AG20443 (cell line): ENCODE results near the gene SGPP2.
"Not testable (repeated sequence)": the region's sequence is repeated elsewhere in the genome, so short reads cannot be mapped to it uniquely, and the experiment has no call there.

Experiments
- DNase-seq: peaks from one replicate; pipeline ENCODE4 v3.0.0; 2012; ENCODE audit warnings: low spot score, mixed read lengths

Gene SGPP2

DNA sequence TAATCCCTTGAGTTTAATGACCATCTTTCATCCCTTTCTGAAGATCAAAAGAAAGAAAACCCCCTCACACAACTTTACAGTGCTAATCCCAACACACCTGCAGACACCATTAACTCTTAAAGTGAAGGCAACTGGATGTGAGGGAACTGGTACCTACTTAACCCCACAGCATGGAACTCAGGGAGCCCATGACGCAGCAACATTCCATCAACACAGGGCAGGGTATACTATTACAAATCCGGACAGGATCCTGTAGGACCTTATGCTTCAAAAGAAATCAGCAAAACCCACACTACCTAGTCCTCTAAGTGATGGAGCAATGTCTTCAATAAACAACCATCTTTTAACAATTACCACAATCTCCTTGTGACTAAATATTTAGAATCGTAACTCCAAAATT, 153.0 kb downstream of the SGPP2 start:
- DNase-seq = no peak

DNA sequence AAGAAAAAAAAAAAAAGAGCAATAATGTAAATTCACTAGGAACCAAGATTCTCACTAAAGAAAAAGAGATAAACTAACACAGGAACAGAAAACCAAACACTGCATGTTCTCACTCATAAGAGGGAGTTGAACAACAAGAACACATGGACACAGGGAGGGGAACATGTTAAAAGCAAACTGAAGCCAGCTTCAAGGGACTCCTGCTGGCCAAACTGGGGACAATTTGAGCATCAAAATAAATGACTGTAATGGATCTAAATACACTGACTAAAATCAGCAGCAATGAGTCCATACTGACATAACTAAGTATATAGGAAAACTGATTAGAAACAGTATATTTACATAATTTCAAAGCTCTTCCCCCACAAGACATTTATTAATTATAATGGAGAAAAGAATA, 158.6 kb downstream of the SGPP2 start:
- DNase-seq = no peak

DNA sequence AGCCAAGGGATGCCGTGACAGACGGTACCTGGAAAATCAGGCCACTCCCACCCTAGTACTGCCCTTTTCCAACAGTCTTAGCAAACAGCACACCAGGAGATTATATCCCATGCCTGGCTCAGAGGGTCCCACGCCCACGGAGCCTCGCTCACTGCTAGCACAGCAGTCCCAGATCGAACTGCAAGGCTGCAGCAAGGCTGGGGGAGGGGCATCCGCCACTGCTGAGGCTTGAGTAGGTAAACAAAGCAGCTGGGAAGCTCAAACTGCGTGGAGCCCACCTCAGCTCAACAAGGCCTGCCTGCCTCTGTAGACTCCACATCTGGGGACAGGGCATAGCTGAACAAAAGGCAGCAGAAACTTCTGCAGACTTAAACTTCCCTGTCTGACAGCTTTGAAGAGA, 160.2 kb downstream of the SGPP2 start:
- DNase-seq = not testable (repeated sequence)

DNA sequence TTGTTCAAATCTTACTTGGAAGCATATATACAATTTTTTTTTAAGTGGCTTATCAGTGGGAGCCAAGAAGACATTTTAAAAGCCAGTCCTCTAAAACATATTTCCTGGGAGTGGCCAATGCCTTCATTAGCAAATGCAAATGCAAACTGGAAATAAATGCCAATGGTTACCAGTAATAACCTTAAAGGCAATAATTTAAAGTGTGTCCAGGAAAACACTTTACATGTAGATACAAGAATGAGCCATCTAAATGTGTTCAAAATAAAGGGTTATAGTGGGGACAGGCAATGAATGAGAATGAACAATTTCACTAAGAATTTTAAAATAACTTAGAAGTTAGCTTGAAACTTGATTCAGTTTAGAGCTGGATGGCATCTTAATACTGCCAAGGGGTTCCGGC, 167.3 kb downstream of the SGPP2 start:
- DNase-seq = no peak

DNA sequence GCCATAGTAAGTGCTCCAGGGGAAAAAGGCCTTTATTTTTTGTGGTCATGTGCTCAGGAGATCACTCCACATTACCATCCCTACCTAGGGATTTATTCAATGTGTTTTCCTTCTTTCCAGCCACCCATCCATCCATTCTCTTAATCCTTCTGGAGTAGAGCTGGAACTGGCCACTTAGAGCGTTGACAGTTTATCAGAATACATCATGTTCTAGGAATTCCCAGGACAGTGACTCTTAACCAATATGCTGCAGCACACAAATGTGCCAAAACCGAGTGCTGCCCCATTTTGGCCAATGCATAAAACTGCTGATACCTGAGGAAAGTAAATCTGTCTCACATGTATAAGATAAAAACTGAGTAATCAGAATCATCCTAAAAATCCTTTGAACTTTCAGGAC, 167.8 kb downstream of the SGPP2 start:
- no peak for DNase-seq

DNA sequence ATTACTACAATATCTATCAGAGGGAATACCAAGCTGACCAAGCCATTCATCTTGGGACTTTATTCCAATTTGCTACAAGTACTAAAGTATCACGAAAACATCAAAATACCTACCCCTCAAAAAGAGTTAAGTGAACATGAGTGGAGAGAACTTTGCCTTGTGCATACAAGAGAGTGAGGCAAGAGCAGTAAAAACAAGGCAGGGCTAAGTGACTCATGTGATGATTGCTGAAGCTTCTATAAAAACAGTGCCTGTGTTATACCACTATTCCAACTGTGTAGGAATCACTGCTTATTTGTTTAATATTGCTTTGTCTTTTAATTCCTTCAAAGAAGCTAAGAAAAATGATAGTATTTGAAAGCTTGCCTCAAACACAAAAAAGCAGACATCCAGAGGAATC, 170.3 kb downstream of the SGPP2 start:
- peak; percentile 66 for DNase-seq

DNA sequence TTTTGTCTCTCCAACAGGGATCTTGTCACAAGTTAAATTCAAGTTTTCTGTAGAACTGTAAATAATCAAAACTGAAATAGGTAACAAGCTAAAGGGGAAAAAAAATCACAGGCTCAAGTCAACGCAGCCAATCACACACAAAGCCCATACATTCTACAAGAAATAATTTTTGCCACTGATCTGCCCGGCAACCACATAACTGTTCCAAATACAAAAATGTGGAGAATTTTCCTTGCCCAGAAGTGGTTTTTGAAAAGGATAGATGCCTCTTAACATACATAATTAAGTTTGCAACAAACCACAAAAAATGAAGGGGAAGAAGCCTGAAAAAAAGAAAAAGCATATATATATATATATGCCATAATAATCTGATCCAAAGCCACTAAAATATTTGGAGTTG, 171.2 kb downstream of the SGPP2 start:
- no peak for DNase-seq

DNA sequence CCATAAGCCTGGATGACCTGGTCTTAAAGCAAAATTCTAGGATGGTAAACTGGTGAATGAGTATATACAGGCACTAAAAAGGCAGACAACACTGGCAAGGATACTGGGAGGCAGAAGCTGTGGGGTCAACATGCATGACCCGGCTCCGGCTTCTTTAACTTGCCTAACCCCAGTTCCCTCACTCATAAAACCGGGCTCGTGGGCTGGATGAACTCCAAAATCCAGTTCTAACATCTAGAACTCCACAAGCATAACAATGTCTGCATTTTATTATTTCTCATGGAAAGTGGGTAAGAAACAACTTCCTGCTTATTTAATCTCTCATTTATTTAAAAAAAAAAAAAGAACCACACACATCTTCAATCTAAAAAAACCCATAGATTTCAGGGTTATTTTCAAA, 174.3 kb downstream of the SGPP2 start:
- DNase-seq = no peak

DNA sequence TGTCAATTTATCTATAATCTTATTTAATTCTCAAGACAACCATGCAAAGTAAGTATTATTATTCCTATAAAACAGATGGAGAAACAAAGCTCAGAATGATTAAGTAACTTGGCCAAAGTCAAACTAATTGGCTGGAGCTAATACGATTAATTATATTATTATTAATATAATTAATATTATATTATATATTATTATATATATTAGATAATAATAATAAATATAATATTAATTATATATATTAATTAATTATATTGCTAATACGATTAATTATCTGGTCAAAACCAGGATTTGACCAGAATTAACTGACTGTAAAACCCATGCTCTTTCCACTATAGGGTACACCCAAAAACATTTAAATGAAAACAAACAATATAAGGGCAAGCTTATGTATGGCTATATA, 179.2 kb downstream of the SGPP2 start:
- DNase-seq = no peak

DNA sequence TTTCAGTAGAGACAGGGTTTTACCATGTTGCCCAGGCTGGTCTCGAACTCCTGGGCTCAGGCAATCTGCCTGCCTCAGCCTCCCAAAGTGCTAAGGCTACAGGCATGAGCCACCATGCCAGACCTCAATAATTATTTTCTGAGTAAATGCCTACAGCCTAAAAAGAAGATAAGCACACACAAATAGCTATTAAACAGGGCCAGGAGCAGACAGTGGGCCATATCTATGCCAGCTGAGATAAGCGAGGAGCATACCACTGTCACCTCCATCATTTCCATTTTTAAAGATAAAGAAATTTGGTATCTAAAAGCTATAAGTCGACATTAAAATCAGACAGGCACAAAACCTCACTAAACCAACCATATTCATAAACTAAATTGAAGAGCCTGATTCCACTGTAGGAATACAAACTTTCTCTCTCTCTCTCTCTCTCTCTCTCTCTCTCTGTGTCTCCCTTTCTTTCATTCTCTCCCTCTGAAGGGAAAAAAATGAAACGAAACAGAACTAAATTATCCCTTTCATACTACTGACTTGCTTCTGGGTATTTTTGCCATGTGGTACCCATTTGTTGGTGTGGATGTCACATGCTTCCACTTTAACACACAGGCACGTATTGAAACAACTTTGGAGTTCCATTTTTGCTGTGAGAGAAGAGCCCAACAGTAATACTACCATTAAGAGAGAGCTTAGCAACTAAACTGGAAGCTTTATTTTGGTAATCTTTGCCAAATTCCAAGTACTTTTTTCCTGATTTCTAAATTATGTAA, 180.6 kb downstream of the SGPP2 start:
- DNase-seq = no peak

DNA sequence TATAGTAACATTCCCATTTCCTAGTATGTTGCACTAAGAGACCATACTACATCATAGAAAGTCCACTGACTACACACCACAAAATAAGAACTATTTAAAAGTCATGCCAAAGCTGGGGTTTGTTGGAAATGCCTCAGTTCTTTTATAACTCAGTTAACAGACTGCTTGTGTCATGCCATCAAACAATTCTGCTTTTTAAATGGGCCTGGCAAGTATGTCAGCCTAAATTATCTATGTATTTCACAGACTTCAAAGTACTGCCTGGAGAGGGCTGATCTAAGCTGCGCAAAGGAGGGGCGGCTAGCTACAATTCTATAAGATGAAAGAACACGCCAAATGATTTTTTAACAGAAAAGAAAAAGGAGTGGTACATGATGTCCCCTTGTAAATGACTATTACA, 182.0 kb downstream of the SGPP2 start:
- DNase-seq = no peak

DNA sequence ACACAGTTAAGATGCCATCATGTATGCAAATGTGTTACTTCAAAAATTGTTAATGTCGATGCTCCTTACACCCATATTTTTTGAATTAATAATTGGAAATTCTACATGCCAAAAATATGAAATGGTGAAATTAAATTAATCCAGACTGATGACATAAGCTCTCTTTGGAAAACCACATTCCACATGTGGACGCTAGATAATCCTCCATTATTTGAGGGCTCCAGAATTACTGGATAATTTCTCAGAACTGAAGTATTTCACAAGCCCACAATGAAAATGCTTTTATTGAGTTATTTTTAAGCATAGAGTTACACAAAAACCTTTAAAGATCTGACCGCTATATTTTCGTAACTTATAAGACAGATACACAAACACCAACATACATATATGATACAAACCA, 183.7 kb downstream of the SGPP2 start:
- peak; percentile 15 for DNase-seq

DNA sequence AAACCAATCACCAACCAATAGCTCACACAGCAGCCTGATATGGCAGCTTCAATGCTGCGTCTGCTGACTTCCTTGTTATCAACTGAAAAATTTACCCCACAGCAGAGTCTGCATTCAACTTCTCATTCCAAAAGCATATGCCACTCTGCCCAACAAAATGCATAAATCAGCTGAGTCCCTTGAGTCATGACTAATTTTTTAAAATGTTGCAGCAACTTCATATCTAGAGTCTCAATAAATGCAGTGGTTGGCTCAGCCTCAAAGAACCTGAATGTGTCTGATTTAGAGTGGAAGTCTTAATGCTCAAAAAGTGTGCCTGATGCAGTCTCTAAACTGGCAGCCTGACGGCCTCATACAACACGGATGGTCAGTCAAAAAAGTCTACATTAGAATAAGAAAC, 185.0 kb downstream of the SGPP2 start:
- DNase-seq = peak; percentile 11
